Activated effector memory CD4-positive, alpha-beta T cell treated with Interleukin-2 at 50 U/mL for 16 hours (primary cell): ENCODE data around the gene LMOD3.

Source experiments
- DNase-seq: peaks from one replicate; pipeline ENCODE4 v3.0.0-alpha.2; 2020

Gene LMOD3

DNA sequence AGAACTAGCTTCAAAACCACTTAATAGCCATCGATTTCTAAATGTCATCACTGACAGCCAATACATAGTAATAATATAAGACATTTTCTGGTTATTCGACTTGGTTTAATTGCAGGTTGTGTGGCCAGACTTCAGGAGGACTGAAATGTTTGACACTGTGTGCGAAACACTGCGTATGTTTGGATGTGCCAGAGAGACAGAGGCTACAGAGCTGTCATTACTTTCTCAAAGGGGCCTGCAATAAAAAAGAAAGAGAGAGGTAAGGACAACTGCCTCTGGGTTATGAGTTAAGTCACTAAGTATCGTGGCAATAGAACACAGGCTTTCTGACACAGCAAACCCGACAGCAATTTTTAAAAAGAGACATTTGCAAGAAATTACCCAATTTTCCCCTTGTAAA, 882 bp downstream of the LMOD3 start:
- no peak for DNase-seq

DNA sequence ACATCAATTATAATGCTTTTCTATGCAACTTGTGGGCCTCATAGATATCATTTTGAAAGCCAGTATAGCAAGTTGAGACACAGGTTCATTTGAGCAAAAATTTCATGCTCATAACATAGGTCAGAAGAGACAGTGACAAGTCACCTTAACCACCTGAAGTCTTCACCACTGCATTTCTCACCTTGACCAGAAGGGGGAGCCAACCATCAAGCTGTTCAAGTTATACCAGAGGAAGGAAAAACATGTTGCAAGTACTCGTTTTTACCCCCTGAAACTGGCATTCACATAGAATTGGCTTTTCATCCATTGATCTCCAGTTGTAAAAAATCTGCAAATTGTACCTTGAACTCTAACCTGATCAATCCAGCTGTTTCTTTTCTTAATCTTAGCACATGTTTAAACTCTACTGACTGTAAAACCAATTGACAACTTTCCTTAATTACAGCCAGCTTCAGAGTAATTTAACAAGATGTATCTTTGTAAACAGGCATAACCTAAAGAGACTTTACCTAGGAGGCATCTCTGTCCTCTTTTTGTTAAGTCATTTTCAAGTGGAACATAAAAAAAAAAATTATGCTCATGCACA, 1.4 kb downstream of the LMOD3 start:
- DNase-seq = peak; percentile 59

GRCh38 chr3:69119681-69120080, 2.7 kb downstream of the LMOD3 start:
- no peak for DNase-seq

DNA sequence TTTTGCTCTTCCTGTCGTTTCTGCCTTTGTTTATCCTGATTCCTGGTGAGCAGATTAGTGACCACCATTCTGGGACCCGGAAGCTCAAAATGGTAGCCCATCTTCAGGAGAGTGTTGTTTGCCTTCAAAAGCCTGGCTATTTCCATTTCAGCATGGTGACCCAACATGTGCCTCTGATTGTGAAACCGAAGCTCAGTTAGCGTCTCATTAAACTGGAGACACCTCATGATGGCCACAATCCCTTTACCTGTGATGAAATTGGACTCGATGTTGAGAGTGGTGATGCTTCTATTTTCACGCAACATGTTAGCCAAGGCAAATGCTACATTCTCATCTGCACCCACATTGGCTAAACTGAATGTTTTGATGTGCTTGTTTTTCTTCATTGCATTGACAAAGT, 3.3 kb downstream of the LMOD3 start:
- no peak for DNase-seq

DNA sequence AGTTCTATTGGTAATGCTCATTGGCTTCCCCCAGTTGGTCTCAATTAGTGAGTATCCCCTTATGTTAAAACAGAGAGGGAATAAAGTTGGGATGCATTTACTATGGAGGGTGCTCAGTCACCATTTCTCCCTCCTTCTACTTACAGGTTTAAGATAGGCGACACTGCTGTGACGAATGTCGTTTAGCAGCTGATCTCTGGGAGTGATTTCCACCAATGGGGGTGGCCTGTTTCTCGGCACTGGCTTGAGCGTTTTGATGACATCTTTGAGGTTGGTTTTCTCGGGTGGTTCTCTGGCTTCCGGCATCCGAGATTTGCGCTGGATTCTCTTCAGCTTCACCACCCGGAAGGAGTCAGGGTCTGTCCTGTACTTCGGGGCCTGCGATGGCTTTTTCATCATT, 3.8 kb downstream of the LMOD3 start:
- no peak for DNase-seq

GRCh38 chr3:69116897-69117296, 5.5 kb downstream of the LMOD3 start:
- DNase-seq = no peak

GRCh38 chr3:69116162-69116561, 6.2 kb downstream of the LMOD3 start:
- DNase-seq = no peak

GRCh38 chr3:69115731-69116130, 6.7 kb downstream of the LMOD3 start:
- no peak for DNase-seq

GRCh38 chr3:69113536-69113935, 8.9 kb downstream of the LMOD3 start:
- DNase-seq = no peak

DNA sequence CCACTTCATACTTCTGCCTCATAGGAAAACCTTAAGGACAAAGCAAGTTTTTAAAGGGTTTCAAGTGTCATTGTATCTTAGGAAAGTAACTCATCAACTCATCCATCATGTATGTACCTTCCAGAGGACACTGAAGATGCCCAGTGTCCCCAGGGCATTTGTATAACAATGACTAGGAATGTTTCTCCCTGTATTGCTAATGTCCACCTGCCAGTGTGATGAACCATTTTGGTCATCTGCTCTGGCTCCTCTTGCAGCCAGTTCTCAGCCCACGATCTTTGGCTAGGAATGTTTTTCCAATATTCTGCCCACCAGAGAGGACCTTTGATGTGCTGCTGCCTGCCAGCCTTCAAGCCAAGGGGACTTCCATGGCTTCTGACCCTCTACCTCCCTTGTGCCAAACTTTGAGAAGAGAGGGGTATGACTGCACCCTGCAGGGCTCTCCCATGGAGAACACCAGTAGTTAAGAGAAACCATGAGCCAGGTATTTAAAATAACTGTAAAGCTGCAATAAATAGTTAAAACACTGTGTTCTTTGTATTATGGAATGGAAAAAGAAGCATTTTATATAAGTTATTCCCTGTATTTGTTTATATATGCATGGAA, 11.4 kb downstream of the LMOD3 start:
- DNase-seq = no peak

- no peak for DNase-seq
These were observed 13.6 kb downstream of the LMOD3 start for GRCh38 chr3:69108811-69109210.

DNA sequence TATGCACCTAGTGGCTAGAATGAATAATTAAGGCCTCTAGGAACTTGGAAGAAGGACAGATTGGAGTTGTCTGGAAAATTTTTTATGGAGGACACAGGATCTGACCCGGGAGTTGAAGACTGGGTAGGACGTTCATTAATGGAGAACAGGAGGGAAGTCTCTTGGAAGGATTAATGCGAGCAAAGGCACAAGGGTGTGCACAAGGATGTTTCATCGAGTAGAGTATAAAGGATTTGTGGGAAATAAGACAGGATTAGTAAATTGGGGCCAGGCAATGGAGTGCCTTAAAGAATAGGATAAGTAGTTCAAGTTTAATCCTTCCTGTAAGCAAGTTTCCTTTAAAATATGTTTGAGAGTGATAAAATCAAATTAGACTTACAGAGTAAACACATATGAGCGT, 14.6 kb downstream of the LMOD3 start:
- no peak for DNase-seq

GRCh38 chr3:69105320-69105719, 17.1 kb downstream of the LMOD3 start:
- DNase-seq = no peak

GRCh38 chr3:69104586-69104985, 17.8 kb downstream of the LMOD3 start:
- no peak for DNase-seq

- DNase-seq = no peak
These were observed 19.3 kb downstream of the LMOD3 start for GRCh38 chr3:69103123-69103522.

DNA sequence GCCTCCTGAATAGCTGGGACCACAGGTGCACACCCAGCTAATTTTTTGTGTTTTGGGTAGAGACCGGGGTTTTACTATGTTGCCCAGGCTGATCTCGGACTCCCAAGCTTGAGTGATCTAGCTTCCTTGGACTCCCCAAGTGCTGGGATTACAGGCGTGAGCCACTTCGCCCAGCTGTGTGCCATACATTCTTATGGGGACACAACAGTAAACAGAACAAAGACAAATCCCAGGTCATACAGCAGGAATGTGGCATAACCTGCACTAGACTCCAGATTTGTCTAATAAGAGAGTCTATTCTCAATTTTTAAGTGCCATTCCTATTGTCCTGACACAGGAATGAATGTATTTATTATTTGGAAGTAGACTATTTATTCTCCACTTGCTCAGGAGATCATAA, 20.0 kb downstream of the LMOD3 start:
- DNase-seq = no peak

- DNase-seq = no peak
These were observed 22.8 kb downstream of the LMOD3 start for GRCh38 chr3:69099576-69099975.

DNA sequence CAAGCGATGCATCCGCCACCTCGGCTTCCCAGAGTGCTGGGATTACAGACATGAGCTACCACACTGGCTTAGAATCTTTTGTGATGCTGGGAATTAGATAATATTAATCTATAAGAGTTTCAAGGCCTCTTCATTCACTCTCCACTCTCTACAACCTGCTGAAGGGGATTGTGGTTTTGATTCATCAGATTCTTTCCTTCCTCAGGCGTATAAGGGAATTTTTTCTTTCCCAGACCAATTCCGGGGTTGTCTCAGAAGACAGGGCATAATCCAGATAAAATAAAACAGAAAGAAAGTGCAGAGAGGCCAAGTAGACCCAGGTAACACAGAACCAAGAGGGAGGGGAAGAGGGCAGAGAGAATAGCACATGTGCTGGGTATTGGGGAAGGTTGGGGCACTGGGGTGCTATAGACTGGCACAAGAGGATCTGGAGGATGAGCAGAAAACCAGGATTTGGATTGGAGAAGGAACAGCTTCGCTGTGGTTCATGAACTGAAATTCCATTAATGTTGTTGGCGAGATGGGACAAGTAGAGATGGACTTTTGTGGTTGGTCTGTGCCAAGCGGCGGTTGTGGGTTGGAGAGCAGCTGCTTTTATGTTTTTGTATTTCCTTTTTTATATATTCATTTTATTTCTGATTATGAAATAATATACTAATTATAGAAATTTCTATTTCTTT, 24.8 kb downstream of the LMOD3 start:
- DNase-seq = no peak

DNA sequence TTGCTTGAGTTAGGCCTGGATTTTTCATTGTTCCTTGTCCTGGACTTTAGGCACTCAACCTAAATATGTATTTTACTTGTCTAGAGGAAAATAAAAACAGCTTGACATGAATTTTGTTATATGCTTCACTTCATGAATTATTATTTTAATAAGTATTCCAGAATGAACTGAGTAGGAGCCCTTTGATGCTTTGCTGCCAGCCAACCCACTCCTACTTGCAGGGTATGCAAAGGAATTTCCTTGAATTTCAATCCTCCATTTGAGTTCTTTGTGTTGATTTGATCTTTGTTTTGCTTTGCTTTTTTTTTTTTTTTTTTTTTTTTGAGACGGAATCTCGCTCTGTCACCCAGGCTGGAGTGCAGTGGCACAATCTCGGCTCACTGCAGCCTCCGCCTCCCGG, 26.1 kb downstream of the LMOD3 start:
- no peak for DNase-seq

DNA sequence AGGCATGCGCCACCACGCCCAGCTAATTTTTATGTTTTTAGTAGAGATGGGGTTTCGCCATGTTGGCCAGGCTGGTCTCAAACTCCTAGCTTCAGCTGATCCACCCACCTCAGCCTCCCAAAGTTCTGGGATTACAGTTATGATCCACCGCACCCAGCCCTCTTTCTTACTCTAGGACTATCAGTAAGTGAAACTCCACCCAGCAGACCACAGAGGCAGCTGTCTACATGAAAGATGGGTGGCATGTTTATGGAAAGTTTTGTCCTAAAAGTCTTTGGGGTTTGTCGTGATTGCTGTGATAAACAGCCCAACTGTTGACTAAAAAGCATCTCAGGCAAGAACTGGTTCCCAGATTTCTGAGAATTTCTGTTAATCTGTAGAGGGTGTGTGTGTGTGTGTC, 26.8 kb downstream of the LMOD3 start:
- DNase-seq = no peak

GRCh38 chr3:69094467-69095205, 27.8 kb downstream of the LMOD3 start:
- no peak for DNase-seq

GRCh38 chr3:69092030-69092516, 30.3 kb downstream of the LMOD3 start:
- no peak for DNase-seq

- no peak for DNase-seq
These were observed 30.9 kb downstream of the LMOD3 start for GRCh38 chr3:69091389-69092029.
